ENCODE results near the gene PLXNC1.
A peak's percentile ranks its signal among the peaks of the same experiment; 100 is the strongest.

PLXNC1 gene

GRCh38 chr12:94183708-94184379 is 35.5 kb downstream of the PLXNC1 start:
- DNase-seq: no peak

GRCh38 chr12:94184995-94185719 is 36.8 kb downstream of the PLXNC1 start:
- no peak for DNase-seq

DNA sequence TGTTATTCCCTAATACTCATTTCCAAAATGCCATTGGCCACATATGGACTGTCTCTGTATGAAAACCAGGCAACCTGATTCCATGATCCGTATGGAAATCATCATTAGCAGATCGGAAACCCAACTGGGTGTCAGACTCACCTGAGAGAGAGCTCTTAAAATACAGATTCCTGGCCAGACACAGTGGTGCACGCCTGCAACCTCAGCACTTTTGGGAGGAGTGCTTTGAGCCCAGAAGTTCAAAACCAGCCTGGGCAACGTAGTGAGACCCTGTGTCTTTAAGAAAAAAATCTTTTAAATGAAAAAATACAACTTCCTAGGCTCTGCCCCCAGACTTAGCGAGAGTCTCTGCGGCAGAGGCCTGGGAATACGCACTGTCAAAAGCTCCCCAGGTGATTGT is 37.4 kb downstream of the PLXNC1 start:
- DNase-seq: no peak

GRCh38 chr12:94186278-94187241 is 38.2 kb downstream of the PLXNC1 start:
- no peak for DNase-seq

DNA sequence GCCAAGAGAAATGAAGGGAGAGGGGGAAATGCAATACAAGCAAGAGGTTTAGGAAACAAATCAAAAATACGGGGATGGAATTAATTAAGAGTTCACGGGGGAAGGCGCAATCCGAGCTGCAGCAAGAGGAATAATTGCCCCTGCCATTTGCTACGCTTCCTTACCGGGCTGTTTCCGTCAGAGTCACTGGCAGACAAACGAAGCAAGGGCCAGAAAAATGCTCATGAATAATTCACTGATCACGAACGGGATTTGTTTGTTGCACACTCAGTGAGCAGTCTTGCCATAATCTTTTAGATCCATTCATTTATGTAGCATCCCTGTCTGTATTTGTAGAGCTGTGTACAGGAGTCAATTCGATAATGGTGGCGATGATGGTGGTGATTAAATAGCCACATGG is 39.0 kb downstream of the PLXNC1 start:
- DNase-seq: no peak

- DNase-seq: no peak
These were observed 42.2 kb downstream of the PLXNC1 start for GRCh38 chr12:94190623-94191022.

- no peak for DNase-seq
These were observed 42.6 kb downstream of the PLXNC1 start for GRCh38 chr12:94191023-94191422.

- no peak for DNase-seq
These were observed 43.4 kb downstream of the PLXNC1 start for GRCh38 chr12:94191811-94192210.

DNA sequence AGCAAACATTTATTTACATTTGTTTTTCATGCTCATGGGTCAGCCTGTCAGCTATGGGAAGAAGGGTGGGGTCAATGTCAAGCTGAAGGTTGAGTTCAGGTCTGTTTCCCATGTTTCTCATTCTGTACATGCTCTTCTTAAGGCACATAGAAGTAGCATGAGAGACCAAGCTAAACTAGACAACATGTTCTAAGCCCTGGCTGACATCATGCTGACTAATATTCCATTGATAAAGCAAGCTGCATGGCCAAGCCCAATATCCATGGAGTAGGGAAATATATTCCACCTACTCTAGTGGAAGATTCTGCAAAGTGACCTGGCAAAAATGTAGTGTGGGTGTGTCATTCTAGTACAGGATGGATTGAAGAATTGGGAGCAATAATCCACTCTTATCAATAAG is 44.1 kb downstream of the PLXNC1 start:
- DNase-seq: no peak

GRCh38 chr12:94193168-94193567 is 44.8 kb downstream of the PLXNC1 start:
- no peak for DNase-seq

- no peak for DNase-seq
These were observed 47.1 kb downstream of the PLXNC1 start for GRCh38 chr12:94195483-94195882.

- DNase-seq: no peak
These were observed 50.1 kb downstream of the PLXNC1 start for GRCh38 chr12:94198469-94198868.

DNA sequence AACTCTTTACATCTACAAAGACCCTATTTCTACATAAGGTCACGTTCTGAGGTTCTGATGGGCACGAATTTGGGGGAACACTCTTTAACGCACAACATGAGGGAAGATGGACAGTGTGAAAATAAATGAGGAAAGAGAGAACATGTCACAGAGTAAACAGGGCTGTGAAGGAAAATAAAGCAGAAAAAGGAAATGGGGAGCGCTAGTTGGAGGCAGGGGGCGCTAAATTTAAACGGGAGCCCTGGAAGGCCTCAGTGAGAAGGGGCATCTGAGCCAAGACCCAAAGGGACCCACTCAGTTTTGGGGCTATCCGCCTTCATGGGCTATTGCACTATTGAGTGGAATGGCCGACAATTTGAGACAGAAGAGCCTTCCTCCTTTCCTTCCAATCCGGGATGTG is 50.5 kb downstream of the PLXNC1 start:
- no peak for DNase-seq

- DNase-seq: no peak
These were observed 51.7 kb downstream of the PLXNC1 start for GRCh38 chr12:94200069-94200468.

DNA sequence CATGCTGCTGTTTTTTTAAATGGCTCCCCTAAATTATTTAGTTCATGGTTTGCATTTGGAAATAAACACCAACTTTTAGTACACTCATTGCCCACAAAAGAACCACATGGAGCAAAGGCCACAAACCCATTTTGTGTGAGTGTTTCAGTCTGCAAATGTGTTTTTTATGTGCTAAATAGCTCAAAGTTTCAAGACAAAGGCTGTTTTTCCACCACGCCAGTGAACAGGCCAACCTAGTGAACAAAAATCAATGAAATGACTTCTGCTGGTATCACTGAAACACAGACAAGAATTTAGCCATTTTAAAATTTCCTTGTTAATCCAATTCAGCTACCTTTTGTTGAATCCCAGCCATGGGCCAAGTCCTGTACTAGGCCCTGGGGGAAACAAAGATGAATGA is 52.3 kb downstream of the PLXNC1 start:
- DNase-seq: no peak

- no peak for DNase-seq
These were observed 54.1 kb downstream of the PLXNC1 start for GRCh38 chr12:94202245-94203180.

DNA sequence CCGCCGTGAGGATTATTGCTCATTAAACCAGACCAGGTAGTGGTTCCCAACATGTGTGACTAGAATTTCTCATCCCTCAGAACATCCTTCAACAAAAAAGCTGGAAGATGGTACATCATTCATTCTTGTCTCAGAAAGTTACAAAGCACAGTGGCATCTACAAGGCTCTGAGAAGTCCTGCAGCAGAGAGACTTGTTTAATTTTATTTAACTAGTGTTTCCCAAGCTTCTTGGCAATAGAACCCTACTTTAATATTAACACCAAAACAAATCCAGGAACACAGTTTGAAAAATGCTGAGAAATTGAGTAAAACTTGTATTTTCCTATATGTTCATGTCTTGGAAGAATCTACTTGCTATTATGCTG is 54.8 kb downstream of the PLXNC1 start:
- DNase-seq: no peak

GRCh38 chr12:94203796-94204195 is 55.4 kb downstream of the PLXNC1 start:
- no peak for DNase-seq

GRCh38 chr12:94204499-94205247 is 56.3 kb downstream of the PLXNC1 start:
- peak; percentile 49 for DNase-seq

- DNase-seq: no peak
These were observed 57.4 kb downstream of the PLXNC1 start for GRCh38 chr12:94205822-94206221.

DNA sequence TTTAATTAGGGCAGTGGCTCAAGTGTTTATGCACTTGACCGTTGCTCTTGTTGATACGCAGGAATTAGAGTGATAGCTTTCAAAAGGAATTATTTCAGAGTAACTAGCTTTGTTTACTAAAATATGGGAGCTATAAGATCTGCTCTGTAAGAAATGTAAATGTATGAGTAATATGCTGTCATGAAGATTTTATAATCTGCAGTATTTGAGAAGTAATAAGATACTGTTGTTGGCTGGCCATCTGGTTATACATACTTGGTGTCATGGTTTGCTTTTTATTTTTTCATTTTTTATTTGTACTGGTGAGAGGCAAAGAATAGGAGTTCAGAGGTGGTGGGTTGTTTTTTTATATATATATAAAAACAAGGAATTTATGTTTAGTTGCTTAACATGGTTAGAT is 58.5 kb downstream of the PLXNC1 start:
- DNase-seq: no peak

DNA sequence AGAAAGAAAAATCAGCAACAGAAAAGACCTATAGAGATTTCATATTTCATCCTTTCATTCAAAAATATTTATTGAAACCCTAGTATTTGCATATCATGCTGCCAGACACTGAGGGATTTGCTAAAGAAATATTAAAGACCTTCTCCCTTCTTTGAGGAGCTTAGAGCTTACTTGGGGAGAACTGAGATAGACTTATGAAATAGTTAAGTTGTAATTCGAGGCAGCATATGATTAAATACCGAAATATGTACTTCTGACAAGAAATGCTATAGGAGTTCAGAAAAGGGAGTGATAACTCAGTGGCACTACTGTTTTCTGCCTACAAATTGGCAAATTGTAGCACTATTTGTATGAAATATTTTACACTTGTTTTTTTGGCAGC is 59.1 kb downstream of the PLXNC1 start:
- DNase-seq: no peak

Measured in stimulated activated CD8-positive, alpha-beta memory T cell treated with anti-CD3 and anti-CD28 coated beads, Interleukin-4, amount 100 ng/mL, for 48 hours (primary cell).